Left lobe of liver (tissue), 2 donors: ENCODE data around the gene PDLIM5. TPM values are rescaled to one million over a fixed set of nuclear protein-coding genes. Genes with fewer than 3 reads are reported as not detected.
A peak's percentile ranks its signal among the peaks of the same experiment; 100 is the strongest.

ENCODE experiments used
- ATAC-seq: fragments of 200-7000 bp; cut with Tn5 transposase; one replicate; pipeline ENCODE4 v1.9.1; 2020; ENCODE audit warnings: mild to moderate bottlenecking, moderate library complexity
- DNase-seq: peaks from one replicate; pipeline ENCODE4 v3.0.0-alpha.2; 2020; ENCODE audit warnings: low spot score
- total RNA-seq: library from RNA; stranded (reverse); gene quantifications from one replicate; pipeline ENCODE4 v1.2.1, GENCODE V29; 2021
- donor health status: DM: no; HTN: no; CAD: no; lungs with moderate emphysema.
- donor health status: DM: no; HTN: yes; CAD: no.

PDLIM5 gene
- total RNA-seq, 1 donor from 2014 or later = 79.0 TPM

DNA sequence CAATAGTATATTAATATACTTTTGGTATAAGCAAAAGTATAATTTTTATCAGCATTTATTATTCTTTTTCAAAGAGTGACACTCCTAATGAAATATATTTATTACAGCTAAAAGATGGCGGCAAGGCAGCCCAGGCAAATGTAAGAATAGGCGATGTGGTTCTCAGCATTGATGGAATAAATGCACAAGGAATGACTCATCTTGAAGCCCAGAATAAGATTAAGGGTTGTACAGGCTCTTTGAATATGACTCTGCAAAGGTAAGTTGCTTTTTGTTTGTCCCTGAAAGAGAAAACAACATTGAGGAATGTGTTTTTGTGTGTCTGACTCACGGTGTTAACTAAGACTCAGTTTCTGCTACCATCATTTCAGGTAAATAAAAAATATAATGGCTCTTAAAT is 71.9 kb downstream of the PDLIM5 start:
- ATAC-seq (no peak), DNase-seq (no peak)

DNA sequence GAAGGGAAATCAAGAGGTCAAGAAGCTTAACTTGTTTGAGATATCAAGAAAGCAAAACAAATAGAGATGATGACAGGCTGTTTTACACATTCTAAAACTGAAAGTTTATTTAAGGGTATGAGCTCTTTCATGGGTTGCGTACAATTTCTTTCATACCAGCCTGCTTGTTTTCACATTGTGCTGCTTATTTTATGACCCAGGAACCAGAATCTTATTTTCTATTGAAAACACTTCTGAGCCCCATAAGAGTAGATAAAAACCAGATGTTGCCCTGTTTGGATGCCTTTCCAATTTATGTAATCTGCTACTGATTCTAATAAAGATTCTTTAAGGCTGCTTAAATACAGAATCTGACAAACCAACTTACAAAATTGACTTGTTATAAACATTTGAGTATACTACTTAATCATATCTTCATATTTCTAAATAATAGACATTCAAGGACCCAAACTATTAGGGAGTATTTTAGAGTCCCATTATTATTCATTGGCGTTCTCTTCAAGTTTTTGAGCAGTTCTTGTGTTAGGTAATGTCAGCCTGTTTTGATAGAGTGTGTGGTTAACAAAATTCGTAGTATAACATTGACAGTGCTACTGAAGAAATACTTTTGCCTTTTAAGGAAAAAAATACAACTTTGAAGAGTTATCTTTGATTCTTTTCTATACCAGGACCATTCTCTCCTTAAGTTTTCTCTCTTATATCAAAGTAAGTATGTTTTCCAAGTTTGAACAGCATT is 74.4 kb downstream of the PDLIM5 start:
- DNase-seq = no peak
- ATAC-seq = peak; percentile 75

DNA sequence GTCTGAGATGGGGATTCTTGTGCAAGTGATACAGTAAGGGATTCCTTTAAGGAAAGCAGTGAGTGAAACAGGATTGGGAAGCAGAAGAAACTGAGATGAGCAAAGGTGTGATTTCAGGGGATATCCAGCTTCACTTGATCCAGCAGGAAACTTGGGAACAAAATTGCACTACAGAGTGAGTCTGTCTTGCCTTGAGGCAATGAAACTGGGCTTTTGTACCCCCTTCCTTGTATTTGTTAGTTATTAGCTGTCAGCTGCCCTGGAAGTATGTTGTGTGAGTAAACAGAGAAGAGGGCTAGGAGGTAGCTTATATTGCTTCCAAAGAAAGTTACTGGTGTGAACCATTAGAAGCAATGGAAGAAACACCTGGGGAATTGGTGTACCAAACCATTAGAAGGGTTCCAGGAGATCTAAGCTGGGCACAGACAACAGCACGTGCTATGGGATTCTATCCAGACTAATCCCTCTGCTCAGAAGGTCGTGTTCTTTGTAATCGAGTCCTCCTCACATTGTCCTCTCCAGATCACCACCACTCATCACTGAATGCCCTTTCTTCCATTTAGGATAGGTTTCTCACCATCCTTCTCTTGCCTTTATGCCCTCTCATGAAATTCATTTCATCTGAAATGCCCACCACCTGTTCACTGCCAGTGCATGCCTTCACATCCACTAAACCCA is 76.0 kb downstream of the PDLIM5 start:
- ATAC-seq (no peak), DNase-seq (no peak)

DNA sequence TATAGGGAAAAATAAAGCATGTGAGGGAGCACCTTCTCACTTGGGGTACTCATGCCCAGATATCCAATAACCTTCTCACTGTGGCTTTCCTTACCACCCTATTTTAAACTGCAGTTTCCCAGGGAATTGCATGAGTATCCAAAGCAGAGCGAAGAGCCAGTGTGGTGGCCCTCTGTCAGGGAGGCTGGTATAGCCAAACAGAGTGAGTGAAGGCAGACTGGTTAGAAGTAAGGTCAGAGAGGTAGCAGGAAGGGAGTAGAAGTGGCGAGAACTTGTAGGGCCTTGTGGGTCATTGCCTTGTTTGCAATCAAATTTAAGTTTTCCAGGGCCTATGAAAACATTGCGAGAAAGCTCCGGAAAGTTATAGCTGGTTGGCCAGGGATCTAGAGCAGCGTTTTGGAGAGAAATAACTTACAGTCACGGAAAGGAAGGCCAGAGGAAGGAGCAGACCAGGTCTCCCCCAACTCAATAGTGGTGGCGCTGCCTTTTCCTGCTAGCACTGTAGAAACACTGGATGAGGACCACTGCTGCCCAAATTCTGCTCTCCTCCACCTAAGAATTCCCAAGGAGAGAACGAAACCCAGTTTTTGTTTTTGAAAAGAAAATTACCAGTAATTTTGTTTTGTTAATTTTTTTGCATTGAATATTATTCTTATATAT is 77.2 kb downstream of the PDLIM5 start:
- DNase-seq (no peak), ATAC-seq (no peak)

DNA sequence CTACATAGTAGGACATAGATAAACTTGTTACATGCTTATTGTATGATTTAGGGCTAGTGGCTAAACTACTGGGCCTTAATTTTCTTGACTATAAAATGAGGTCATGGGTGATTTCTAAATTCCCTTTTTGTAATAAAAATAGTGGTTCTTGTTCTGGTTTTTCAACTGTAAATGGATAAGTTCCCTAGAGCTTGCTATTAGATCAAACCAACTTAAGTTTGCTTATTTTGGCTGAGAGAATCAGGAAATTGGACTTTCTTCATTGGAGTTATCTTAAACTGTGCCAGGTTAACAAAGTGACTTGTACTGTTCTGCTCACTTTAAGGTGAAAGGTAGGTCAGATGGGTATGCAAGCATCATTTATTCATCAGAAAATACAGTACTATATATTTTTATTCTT is 78.3 kb downstream of the PDLIM5 start:
- DNase-seq (no peak), ATAC-seq (peak; percentile 43)

DNA sequence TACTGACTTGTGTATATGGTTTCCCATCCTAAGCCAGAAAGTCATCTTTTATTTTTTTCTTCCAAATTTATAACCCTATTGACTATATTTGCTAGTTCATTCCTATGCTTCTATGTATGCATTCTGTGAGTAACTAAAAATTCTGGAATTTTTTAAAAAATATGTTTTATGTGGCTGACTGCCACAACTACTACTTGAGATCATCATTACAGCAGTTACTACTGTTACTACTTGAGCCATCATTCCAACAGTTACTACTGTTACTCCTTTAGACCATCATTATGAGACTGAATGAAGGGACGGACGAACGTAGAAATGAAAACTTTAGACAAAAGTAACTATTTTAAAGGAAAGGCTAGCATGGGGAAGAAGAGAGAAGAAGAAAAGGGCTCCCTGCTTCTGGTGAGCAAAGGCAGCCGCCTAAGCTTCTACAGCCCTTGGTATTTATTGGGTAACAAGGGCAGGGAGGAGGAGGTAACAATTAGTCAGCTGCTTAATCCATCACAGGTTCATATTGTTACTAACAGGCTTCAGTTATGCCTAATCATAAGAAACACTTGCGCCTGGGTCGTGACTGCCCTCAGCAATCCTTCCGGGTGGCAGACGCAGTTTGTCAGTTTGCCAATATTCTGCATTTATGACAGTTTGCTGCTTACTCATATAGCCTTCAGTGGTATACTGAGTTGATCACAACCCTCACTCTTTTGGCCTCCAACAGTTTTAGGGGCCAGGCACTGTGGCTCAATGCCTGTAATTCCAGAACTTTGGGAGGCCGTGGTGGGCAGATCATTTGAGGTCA is 80.4 kb downstream of the PDLIM5 start:
- DNase-seq = no peak
- ATAC-seq = no peak

DNA sequence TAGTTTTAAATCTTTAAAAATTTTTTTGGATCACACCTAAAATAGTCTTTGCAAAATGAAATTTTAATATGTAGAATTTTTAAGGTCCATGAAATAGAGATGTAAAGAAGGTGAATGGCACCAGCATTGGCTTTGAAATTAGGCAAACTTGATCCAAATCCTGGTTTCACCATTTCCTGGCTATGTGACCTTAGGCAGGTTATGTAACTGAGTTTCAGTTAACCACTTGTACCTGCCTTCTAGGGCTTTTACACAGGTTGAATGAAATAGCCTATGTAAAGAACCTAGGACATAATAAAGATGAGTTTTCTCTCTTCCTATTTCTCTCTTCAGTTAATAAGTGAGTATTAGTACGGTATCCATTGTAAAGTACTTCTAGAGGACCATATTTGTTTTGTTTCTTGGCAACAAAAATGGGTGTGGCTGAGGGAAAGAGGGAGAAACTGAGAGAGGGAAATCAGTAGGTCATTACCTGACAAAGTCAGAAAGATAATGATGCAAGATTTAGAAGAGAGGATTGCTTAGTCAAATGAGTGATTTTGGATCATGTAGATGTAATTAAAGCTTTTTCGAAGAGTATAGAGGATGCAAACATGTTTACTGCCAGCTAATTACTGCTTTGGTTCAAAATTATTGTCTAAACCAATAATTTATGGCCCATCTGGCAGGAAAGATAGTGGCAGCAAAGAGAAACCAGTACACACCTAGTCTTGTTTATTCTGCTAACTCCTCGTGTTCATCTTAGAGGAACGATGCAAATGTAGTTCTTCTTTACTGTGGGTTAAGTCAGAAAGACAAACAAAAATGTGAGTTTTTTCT is 81.9 kb downstream of the PDLIM5 start:
- DNase-seq (no peak), ATAC-seq (peak; percentile 71)

DNA sequence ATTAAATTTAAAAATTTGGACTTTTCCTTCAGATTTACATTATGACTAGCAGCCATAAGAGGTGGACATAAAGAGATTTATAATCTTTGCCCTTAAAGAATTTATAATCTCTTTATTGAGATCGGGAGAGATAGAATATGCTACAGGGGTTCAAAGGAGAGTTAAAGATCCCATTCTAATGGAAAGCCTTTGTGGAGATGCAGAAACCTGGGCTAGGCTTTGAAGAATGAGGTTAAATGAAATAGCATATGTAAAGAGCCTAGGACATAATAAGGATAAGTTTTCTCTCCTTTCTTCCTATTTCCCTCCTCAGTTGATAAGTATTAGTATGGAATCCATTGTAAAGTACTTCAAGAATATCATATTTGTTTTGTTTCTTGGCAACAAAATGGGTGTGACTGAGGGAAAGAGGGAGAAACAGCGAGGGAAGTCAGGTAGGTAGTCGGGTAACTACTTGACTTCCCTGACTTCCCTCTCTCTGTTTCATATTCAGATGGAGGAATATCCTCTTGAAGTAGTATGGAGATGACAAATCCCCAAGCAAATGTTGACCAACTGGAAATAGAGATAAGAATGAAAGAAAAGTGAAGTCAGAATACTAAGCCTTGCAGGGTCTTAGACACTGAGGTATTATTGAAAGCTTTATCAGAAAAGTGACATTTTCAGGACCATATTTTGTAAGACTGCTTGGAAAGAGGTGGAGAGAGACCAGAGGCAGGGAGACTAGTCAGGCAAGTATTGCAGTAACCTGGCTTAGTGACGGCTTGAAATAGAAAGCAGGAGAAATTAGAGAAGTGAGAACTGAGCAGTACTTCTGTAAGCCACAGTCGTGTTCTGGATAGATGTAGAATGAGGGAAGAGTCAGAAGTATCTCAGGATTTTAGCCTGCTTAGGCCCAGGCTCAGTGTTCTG is 82.9 kb downstream of the PDLIM5 start:
- DNase-seq = no peak
- ATAC-seq = peak; percentile 69

DNA sequence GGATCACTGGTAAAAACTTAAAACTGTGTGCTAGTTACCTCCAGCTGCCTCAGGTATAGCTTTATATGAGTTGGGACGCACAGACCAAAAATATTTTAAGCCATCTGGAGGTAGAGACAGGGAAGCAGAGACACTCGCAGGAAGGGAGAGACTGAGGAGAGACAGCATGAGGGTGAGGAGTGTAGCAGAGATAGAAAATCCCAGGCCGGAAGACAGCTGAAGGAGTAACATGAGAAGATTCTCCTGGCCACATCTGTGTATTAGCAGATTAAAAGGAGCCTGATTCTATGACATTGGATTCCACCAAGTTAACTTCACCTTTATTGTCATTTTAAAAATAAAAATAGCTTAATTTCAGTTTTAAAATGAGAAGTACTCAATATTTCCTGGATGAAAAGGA is 84.3 kb downstream of the PDLIM5 start:
- no peak for ATAC-seq

DNA sequence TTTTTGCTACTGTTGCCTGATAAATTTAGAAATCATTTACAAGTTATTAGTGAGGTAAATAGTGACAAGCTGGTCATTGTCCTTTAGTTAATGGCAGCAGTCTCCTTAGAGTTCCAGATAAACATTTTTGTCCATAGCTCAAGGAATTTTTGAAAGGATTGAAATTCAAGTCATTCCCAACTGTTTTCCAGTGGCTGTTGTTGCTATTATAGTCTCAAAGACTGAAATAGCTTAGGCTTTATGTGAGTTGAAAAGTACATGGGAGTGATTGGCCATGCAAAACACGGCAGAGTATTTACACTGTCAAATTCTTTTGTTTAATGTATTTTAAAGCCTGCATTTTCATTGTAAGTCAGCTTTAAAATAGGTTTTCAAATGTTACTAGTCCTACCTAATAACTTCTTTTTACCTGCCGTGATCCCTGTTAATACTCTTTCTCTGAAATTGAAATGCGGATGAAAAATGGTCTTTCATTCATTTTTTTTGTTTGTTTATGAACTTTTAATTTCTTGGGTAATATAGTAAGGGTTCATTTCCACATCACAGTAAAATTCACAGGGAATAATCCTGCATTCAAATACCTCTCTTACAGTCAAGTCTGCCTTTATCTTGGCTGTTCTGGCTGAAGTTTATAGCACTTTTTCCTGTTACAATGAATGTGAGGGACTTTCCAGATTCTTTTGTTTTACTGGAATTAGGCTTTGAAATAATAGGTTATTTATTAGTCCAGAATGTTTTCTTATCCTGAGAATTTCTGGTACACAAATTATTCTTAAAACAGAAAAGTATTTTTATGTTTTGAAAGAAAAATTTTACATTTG is 85.1 kb downstream of the PDLIM5 start:
- DNase-seq = no peak
- no peak for ATAC-seq

More for the DNA sequence above, 84.3 kb downstream of the PDLIM5 start:
- no peak for DNase-seq

DNA sequence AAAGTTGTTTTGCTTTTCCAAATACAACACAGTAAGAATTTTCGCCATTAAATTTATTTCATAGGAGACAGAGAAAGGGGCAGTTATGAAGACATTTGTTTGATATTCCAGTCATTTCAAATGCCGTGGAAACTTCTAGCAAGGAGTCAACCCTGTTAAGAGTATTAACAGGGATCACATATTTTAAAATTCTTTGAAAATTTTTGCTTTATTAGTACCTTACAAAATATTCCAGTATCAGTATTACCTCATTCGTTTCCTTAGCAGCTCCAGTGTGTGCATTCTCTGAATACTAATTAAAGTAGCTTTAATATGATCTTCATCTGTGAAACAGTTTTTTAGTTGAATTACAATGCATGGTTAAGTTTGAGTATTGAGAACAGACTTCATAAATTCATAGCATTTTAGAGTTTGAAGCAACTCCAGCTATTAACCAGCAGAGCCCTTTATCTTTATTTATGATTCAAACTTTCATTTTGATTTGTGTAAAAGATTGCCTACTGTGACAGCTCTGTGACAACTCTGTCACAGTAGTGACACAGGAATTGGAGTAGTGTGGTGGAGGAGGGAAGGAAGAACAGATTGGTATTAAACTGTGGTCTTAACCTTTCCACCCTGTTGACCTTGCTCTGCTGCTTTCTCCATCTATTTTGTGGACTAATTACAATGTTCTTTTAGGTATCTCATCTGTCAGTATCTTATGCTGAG is 86.3 kb downstream of the PDLIM5 start:
- ATAC-seq = no peak
- no peak for DNase-seq

DNA sequence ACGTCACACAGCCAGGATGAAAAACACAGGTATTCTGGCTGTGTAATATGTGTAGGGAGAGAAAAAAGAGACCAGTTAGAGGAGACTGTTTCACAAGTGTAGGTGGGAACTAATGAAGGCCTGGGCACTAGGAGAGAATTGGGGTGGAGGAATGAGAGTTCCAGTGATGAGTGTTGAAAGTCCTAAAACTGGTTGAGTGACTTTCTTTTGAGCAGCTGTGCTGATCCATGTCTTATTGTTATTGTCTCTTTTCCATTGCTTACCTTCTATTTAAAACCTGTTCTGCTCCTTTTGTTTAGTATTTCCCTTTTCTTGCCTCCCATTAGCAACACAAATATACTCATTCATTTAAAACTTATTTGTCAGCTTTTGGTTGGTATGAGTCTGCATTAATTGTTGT is 88.7 kb downstream of the PDLIM5 start:
- no peak for ATAC-seq

DNA sequence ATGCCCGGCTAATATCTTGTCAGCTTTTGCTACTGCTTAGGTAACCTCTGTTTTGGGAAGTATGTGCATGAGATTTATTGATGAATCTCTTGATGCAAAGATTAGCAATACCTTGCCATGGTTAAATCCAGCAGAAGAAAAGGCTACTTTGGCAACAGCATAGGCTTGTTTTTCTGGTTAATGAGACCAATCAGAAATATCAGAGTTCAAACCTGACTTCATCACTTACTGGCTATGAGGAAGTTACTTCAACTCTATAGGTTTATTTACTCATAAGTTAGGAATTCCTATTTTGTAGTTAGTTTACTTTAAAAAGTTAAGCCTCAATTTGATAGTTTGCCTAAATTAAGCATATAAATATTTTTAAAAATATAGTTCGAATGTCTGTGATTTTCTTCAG is 93.1 kb downstream of the PDLIM5 start:
- ATAC-seq = no peak

More for the DNA sequence above, 88.7 kb downstream of the PDLIM5 start:
- DNase-seq = no peak

DNA sequence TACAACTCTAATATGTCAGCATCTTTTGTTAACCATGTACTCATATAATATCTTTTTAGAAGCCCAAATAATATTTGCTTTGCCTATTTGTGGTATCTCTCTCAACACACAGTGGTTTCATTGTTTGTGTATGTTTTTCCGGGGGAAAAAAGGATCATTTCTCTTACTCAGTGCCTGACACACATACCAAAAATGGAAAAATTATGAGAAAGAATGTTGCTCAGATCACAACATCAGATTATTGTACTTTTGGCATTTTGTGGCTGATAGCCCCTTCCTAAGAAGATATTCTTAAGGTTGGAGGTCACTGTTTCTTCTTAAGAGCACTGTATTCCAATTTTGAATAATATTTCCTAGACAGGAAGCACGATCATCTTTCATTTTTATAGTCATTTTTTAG is 93.6 kb downstream of the PDLIM5 start:
- DNase-seq (no peak), ATAC-seq (no peak)

More for the DNA sequence above, 93.1 kb downstream of the PDLIM5 start:
- no peak for DNase-seq

DNA sequence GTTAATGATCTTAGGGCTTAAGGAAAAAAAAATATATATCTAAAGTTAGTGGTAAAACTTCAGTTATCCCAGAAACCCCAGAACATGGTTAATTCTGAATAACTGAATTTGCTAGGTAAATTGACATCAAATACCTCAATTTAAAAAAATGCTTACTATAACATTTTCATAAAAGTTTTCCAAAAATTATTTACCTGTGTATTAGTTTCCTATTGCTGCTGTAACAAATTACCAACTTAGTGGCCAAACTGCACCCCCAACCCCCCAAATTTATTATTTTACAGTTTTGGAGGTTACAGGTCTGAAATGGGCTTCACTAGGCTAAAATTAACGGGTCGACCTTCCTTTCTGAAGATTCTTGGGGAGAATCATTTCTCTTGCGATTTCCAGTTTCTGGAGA is 95.2 kb downstream of the PDLIM5 start:
- ATAC-seq (no peak), DNase-seq (no peak)

DNA sequence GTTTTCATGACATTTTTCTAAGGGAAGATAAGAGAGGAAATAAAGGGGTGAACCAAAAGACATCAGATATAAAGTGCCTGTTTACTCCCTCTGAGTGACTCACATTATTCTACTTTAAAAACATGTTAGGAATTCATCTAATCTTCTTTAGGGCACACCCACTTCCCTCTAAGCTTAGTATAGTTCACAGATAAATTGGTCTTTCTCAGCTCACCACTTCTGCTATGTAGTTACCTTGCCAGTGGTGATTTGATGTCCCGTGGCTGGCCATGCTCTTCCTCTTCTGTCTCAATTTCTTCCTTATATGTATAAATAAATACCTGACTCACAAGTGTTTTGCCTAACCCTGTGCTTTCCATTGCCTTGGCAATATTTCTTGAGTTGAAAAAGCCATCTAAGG is 96.8 kb downstream of the PDLIM5 start:
- no peak for DNase-seq
- ATAC-seq = peak; percentile 39

DNA sequence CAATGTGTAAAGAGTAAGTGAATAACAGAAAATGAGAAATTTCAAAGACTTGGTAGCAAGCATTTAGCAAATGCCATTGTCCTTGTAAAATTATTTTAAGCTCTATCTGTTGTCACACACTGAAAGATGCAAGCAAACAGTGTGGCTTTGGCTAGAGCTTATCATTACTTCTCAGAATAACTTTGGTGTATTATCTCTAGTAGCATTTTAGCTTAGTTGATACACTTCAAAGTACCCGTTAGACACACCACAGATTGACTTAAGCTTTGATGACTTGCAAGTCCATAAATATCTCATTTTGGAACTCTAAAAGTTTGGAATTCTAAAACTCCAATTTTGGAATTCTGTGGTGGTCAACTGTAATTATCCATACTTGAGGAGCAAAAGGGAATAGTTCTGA is 98.6 kb downstream of the PDLIM5 start:
- no peak for ATAC-seq
- no peak for DNase-seq

DNA sequence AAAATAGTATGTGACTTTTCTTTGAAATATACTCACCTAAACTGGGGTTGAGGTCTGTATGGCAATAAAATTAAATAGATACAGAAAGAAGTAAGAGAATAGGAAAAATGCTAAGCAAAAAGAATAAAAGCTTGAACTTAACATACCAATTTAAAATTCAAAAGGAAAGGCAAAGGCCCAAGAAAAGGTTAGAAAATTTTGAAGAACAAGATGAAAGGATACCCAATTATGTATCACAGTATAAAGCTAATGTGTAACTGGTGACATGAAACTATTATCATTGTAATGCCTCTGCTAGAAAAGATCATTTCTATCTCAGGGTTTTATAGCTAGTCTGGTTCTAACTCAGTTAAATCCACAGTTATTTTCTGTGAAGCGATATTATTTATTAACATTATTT is 99.1 kb downstream of the PDLIM5 start:
- ATAC-seq (no peak), DNase-seq (no peak)
